Brain microvascular endothelial cell (primary cell): ENCODE measurements around the gene LYRM7.
A peak's percentile ranks its signal among the peaks of the same experiment; 100 is the strongest.
"Not testable (repeated sequence)": the region's sequence is repeated elsewhere in the genome, so short reads cannot be mapped to it uniquely, and the experiment has no call there.

Experiments used
- DNase-seq: peaks from one replicate; pipeline ENCODE4 v3.0.0-alpha.2; 2020
- H3K27ac ChIP-seq: fragments of 250-450 bp; sonication (Bioruptor Pico); 2 replicates; pipeline ENCODE4 v1.5.1; 2020; ENCODE audit warnings: mild to moderate bottlenecking, moderate library complexity
- H3K27me3 ChIP-seq: fragments of 250-450 bp; sonication (Bioruptor Pico); replicated peaks from 2 replicates; pipeline ENCODE4 v1.5.1; 2020; ENCODE audit warnings: mild to moderate bottlenecking
- H3K36me3 ChIP-seq: fragments of 250-450 bp; sonication (Bioruptor Pico); replicated peaks from 2 replicates; pipeline ENCODE4 v1.5.1; 2020; ENCODE audit warnings: mild to moderate bottlenecking
- H3K4me3 ChIP-seq: 2 replicates; pipeline ENCODE4 v1.5.1; 2011; ENCODE audit warnings: low read depth, mild to moderate bottlenecking, control low read depth, low read length, moderate library complexity
- in situ Hi-C: cut with HindIII; loops from 2 replicates; pipeline ENCODE4 v1.10.0; 2017; ENCODE audit warnings: low sequenced_read_pairs, low pct_ligation_motif_present
- TF ChIP-seq, protein P1 (sequence below): IDR thresholded peaks from 2 replicates; pipeline ENCODE4 v1.5.1; 2011; ENCODE audit warnings: low read depth, mild to moderate bottlenecking, moderate library complexity, low read length, control low read depth, inconsistent platforms; ENCODE audit errors: missing control alignments

LYRM7 gene

DNA sequence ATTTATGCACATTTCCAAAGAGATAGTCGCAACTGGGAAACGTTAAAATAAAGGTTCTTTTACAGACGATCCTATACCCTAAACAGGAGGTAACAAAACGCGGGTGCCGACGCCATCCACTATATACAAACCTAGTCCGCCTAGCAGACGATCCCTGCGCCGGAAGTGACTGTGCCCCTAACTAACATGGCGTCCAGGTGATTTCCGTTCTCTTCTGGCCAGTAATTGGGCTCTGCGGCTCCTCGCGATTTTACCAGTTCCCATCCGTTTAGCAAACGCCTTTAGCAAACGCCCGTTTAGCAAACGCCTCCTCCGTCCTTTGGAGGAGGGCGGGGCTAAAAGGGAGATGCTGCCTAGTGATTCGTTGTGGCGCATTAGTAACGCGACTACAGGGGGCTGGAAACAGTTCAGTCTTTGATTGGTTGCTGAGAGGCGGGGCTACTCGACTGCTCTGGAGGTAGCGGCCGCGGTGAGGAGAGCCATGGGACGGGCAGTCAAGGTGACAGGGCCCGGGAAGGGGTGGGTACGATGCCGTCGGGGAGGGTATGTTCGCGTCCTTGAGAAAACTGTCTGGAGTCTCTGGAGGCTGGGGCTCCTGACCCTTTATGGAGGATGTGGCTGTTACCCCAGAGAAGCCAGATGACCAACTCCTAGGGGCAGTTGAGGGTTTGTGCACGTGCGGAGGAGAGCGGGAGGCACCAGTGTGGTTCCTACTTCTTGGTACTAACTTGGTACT is at the start of gene LYRM7:
Gene LYRM7 (plus strand): TSS at position 405 of the 736 bp plus-strand sequence. CDS start 77 bp downstream, at position 482.
- no peaks in the 10 kb centered on the region for H3K27me3 ChIP-seq
- no peaks in the 10 kb centered on the region for H3K36me3 ChIP-seq
- H3K27ac ChIP-seq = peak within 1 kb of the TSS; percentile 35
- in situ Hi-C loops = no loop called here
- peak; percentile 99 for DNase-seq
- TF ChIP-seq, protein P1, sequence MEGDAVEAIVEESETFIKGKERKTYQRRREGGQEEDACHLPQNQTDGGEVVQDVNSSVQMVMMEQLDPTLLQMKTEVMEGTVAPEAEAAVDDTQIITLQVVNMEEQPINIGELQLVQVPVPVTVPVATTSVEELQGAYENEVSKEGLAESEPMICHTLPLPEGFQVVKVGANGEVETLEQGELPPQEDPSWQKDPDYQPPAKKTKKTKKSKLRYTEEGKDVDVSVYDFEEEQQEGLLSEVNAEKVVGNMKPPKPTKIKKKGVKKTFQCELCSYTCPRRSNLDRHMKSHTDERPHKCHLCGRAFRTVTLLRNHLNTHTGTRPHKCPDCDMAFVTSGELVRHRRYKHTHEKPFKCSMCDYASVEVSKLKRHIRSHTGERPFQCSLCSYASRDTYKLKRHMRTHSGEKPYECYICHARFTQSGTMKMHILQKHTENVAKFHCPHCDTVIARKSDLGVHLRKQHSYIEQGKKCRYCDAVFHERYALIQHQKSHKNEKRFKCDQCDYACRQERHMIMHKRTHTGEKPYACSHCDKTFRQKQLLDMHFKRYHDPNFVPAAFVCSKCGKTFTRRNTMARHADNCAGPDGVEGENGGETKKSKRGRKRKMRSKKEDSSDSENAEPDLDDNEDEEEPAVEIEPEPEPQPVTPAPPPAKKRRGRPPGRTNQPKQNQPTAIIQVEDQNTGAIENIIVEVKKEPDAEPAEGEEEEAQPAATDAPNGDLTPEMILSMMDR = peak; percentile 19
- peak within 1 kb of the TSS; percentile 75 for H3K4me3 ChIP-seq

DNA sequence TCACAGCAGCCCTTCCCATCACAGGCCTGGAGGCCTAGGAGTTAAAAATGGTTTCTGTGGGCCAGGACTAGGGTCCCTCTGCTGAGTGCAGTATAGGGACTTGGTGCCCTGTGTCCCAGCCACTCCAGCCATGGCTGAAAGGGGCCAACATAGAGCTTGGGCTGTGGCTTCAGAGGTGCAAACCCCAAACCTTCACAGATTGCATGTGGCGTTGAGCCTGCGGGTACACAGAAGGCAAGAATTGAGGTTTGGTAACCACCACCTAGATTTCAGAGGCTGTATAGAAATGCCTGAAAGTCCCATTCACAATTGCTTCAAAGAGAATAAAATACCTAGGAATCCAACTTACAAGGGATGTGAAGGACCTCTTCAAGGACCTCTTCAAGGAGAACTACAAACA is 43.5 kb upstream of the LYRM7 start:
- DNase-seq, in situ Hi-C loops, H3K4me3 ChIP-seq, H3K27ac ChIP-seq, H3K27me3 ChIP-seq, H3K36me3 ChIP-seq: not testable (repeated sequence)

DNA sequence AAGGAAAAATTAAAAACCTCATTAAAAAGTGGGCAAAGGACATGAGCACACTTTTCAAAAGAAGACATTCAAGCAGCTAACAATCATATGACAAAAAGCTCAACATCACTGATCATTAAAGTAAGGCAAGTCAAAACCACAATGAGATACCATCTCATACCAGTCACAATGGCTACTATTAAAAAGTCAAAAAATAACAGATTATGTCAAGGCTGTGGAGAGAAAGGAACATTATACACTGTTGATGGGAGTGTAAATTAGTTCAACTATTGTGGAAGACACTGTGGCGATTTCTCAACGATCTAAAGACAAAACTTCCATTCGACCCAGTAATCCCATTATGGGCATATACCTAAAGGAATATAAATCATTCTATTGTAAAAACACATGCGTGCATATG is 41.4 kb upstream of the LYRM7 start:
- in situ Hi-C loops = no loop called here
- no peak for DNase-seq
- H3K4me3 ChIP-seq = no peak overlapping the region
- TF ChIP-seq, protein P1 = no peak
- no peaks in the 10 kb centered on the region for H3K27me3 ChIP-seq
- H3K36me3 ChIP-seq = no peaks in the 10 kb centered on the region
- H3K27ac ChIP-seq = no peak overlapping the region

DNA sequence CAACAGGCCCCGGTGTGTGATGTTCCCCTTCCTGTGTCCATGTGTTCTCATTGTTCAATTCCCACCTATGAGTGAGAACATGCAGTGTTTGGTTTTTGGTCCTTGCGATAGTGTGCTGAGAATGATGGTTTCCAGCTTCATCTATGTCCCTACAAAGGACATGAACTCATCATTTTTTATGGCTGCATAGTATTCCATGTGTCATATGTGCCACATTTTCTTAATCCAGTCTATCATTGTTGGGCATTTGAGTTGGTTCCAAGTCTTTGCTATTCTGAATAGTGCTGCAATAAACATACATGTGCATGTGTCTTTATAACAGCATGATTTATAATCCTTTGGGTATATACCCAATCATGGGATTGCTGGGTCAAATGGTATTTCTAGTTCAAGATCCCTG is 37.7 kb upstream of the LYRM7 start:
- H3K27me3 ChIP-seq, in situ Hi-C loops, H3K36me3 ChIP-seq, H3K4me3 ChIP-seq, H3K27ac ChIP-seq, DNase-seq: not testable (repeated sequence)

DNA sequence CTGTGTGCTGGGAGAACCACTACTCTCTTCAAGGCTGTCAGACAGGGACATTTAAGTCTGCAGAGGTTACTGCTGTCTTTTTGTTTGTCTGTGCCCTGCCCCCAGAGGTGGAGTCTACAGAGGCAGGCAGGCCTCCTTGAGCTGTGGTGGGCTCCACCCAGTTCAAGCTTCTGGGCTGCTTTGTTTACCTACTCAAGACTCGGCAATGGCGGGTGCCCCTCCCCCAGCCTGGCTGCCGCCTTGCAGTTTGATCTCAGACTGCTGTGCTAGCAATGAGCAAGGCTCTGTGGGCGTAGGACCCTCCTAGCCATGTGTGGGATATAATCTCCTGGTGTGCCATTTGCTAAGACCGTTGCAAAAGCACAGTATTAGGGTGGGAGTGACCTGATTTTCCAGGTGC is 32.3 kb upstream of the LYRM7 start:
- H3K27me3 ChIP-seq, H3K27ac ChIP-seq, H3K36me3 ChIP-seq, in situ Hi-C loops, DNase-seq, H3K4me3 ChIP-seq: not testable (repeated sequence)

DNA sequence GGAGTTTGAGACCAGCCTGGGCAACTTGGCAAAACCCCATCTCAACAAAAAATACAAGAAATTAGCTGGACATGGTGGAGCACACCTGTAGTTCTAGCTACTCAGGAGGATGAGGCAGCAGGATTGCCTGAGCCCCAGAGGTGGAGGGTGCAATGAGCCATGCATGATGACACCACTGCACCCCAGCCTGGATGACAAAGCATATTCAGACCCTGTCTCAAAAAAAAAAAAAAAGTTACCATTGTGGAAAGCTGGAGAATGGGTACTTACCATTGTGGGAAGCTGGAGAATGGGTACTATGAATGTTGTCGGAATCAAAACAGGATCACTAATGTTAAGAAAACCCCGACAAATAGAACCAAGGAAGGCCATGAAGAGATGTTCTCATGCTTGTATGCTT is 31.4 kb upstream of the LYRM7 start:
- DNase-seq = no peak
- Histone ChIP-seq H3K27ac (no peak overlapping the region), H3K27me3 (no peaks in the 10 kb centered on the region), H3K36me3 (no peaks in the 10 kb centered on the region), H3K4me3 (no peak overlapping the region)
- in situ Hi-C loops = no loop called here
- TF ChIP-seq, protein P1 = no peak

DNA sequence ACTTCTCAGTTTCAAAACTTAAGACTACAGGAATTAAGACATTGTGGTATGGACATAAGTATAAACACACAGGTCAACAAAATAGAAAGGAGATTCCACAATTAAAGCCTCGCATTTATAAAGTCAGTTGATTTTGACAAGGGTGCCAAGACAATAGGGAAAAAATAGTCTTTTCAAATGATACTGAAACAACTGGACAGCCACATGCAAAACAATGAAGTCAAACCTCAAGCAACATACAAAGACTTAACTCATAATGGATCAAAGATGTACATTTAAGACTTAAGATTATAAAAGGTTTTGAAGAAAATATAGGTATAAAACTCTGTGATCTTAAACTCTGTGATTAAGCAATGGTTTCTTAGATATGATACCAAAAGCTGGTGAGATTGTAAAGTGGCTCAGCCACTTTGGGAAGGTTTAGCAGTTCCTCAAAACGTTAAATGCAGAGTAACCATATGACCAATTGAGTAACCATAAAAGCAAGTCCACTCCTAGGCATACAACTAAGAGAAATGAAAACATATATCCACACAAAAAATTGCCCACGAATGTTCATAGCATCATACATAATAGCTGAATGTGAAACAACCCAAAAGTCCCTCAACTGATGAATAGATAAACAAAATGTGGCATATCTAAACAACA is 27.6 kb upstream of the LYRM7 start:
- Histone ChIP-seq H3K27me3 (no peaks in the 10 kb centered on the region), H3K36me3 (no peaks in the 10 kb centered on the region), H3K27ac (no peak overlapping the region), H3K4me3 (no peak overlapping the region)
- TF ChIP-seq, protein P1 = no peak
- DNase-seq = no peak
- in situ Hi-C loops = no loop called here
